Measurements from ENCODE around the gene HMX3.

DNA sequence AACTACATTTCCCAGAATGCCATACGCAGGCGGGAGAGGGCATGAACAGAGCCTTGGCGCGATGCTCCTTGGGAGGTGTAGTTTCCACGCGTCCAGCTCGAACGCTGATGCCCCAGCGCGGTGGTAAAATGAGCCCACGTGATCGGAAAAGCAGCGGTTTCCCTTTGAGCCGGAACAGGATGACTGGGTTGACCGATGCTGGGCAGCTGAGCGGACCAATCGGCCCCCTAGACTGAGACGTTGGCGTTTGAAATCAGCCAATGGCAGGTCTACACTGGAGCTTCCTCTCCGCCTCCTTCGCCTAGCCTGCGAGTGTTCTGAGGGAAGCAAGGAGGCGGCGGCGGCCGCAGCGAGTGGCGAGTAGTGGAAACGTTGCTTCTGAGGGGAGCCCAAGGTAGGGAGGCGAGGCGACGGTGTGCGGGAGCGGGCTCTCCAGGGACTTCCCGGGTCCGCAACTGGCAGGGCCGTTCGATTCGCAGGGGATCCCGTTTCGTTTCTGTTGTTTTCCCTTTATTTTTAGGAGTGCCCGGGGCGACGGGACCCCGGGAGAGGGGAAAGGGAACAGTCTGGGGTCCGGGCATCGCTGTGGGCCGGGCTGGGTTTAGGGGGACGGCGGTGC, 18.4 kb downstream of the HMX3 start, which contains the start of gene BUB3:
- no peak for TF ChIP-seq HDAC6 (IDR thresholded peaks at IDR 0.05; ENCODE audit: low read depth, low read length)
- peak; percentile 84 for TF ChIP-seq CREB1 (IDR thresholded peaks at IDR 0.05)
- TF ChIP-seq MAFK (IDR thresholded peaks at IDR 0.05; ENCODE audit: low read depth, low read length), result no peak
- peak in 1 of 2 experiments; percentile 95; a peak in 2 of 3 replicates for TF ChIP-seq POLR2A (IDR thresholded peaks at IDR 0.05; ENCODE audit: control extremely low read depth in 1 of 2, low read depth in 2 of 2, low read length in 2 of 2)
- TF ChIP-seq CTCF (IDR thresholded peaks at IDR 0.05; ENCODE audit: control extremely low read depth in 1 of 3, insufficient read depth in 1 of 3, low read depth in 1 of 3, low read length in 3 of 3), result no peak
- TF ChIP-seq, protein P1, sequence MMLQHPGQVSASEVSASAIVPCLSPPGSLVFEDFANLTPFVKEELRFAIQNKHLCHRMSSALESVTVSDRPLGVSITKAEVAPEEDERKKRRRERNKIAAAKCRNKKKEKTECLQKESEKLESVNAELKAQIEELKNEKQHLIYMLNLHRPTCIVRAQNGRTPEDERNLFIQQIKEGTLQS (IDR thresholded peaks at IDR 0.05; ENCODE audit: insufficient read depth, low read depth, low read length), result peak; percentile 85
- TF ChIP-seq EGR1 (IDR thresholded peaks at IDR 0.05; ENCODE audit: borderline replicate concordance, low read depth, low read length), result no peak
- no peak for TF ChIP-seq TCF12 (IDR thresholded peaks at IDR 0.05; ENCODE audit: low read depth, low read length)
- no peak for TF ChIP-seq EP300 (IDR thresholded peaks at IDR 0.05; ENCODE audit: borderline replicate concordance in 1 of 2, low read depth in 2 of 2, low read length in 2 of 2)
- TF ChIP-seq SIX5 (IDR thresholded peaks at IDR 0.05; ENCODE audit: low read depth, low read length), result peak; percentile 97
- no peak for TF ChIP-seq RAD21 (IDR thresholded peaks at IDR 0.05 in 1 of 2, conservative IDR thresholded peaks at IDR 0.05 in 1 of 2; ENCODE audit: low read depth in 2 of 2, low read length in 2 of 2)
- peak; percentile 87; the same call in 1 of the 2 replicates for TF ChIP-seq POLR2AphosphoS5 (IDR thresholded peaks at IDR 0.05; ENCODE audit: low read depth, low read length)
